ENCODE data around the gene EHD3. TPM values are rescaled to one million over a fixed set of nuclear protein-coding genes. Genes with fewer than 3 reads are reported as not detected.

EHD3 gene
- total and polyA plus RNA-seq, 4 donors: 7.2 to 20.2 (median 13.2) TPM

DNA sequence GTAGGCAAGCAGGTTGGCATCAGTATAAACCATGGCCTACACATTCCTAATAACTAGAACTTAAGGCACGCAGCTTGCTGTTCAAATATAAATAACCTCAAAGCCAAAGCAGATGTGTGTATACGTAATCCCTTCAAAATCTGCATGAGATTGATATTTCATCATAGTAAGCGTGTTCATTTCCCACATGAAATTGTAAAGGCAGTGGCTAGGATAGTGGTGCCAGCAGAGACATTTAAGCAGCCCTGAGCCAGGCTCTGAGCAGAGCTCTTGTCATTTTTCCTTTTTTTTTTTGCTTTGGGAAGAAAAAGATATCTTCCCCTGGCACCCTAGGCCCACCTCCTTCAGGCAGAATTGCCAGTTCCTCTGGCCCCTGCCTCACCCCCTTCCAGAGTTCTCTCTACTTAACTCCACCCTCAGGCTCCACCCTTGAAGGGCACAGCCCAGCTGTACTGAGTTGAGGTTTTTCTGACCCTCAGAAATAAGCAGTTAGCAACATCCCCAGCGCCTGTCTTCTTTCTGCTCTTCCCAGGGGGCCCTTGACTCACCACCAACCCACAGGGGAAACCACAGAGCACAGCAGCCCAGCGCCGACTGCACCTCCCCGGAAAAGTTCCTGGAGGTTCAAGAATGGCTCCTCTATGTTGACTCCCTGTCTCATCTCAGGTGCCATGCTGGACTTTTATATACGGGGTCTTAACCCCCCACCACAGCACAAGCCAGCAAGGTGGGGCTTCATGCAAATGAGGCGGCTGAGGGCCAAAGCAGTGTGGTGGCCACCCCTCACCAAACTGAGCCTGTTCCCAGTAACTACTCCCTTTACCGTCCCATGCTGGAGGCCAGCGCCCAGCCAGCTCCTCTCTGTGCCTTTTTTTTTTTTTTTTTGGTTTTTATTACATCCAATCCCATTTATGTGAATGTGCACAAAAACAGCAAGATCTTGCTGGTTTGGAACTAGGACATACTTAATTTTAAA is 84.7 kb downstream of the EHD3 start:
- no peak overlapping the region for H3K9ac ChIP-seq (ENCODE audit: low read depth in 1 of 2, low read length in 2 of 2)
- no peaks in the 10 kb centered on the region for H3K27me3 ChIP-seq (ENCODE audit: control insufficient read depth in 4 of 4, insufficient read depth in 4 of 4, low read length in 3 of 4)
- TF ChIP-seq NR2F2 (IDR thresholded peaks at IDR 0.05) (no peak), GABPA (IDR thresholded peaks at IDR 0.05 in 1 of 2, conservative IDR thresholded peaks at IDR 0.05 in 1 of 2) (no peak), HNF4A (conservative IDR thresholded peaks at IDR 0.05) (no peak), EGR1 (IDR thresholded peaks at IDR 0.05; ENCODE audit: low read depth in 2 of 2) (no peak), TAF1 (conservative IDR thresholded peaks at IDR 0.05) (no peak), YY1 (IDR thresholded peaks at IDR 0.05) (no peak), FOXA1 (IDR thresholded peaks at IDR 0.05) (no peak), JUND (IDR thresholded peaks at IDR 0.05) (no peak), RXRA (IDR thresholded peaks at IDR 0.05) (no peak)
- TF ChIP-seq, protein P1, sequence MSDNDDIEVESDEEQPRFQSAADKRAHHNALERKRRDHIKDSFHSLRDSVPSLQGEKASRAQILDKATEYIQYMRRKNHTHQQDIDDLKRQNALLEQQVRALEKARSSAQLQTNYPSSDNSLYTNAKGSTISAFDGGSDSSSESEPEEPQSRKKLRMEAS (IDR thresholded peaks at IDR 0.05): no peak
- TF ChIP-seq, protein P2, sequence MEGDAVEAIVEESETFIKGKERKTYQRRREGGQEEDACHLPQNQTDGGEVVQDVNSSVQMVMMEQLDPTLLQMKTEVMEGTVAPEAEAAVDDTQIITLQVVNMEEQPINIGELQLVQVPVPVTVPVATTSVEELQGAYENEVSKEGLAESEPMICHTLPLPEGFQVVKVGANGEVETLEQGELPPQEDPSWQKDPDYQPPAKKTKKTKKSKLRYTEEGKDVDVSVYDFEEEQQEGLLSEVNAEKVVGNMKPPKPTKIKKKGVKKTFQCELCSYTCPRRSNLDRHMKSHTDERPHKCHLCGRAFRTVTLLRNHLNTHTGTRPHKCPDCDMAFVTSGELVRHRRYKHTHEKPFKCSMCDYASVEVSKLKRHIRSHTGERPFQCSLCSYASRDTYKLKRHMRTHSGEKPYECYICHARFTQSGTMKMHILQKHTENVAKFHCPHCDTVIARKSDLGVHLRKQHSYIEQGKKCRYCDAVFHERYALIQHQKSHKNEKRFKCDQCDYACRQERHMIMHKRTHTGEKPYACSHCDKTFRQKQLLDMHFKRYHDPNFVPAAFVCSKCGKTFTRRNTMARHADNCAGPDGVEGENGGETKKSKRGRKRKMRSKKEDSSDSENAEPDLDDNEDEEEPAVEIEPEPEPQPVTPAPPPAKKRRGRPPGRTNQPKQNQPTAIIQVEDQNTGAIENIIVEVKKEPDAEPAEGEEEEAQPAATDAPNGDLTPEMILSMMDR (IDR thresholded peaks at IDR 0.05; ENCODE audit: low read depth, low read length, missing input control): no peak
- 80% methylated on average over 11 of the region's 11 CpGs for WGBS
- no peak overlapping the region for H3K4me3 ChIP-seq (ENCODE audit: low read depth in 1 of 3, low read length in 3 of 3)
- H3K36me3 ChIP-seq (ENCODE audit: control insufficient read depth in 4 of 4, insufficient read depth in 3 of 4, low read depth in 1 of 4, low read length in 3 of 4): no peaks in the 10 kb centered on the region
- peaks cover 0 to under 1% (median 0%) of the 10 kb centered on the region in 4 donors for H3K4me1 ChIP-seq (ENCODE audit: control insufficient read depth in 4 of 4, insufficient read depth in 4 of 4, low read length in 3 of 4)
- no peak overlapping the region for H3K27ac ChIP-seq (ENCODE audit: low read depth in 1 of 2, low read length in 2 of 2)
- H3K9me3 ChIP-seq (ENCODE audit: control insufficient read depth in 4 of 4, low read length in 3 of 4): no peaks in the 10 kb centered on the region
- no peak for DNase-seq (ENCODE audit: low spot score)

Small RNAs within 50 kb of the gene (small RNA-seq; reads per million reads assigned to genes)
- gene RNA5SP90: not detected

Other genes with a start within 250 kb of the EHD3 start
- gene GALNT14, start 95.7 kb upstream of the EHD3 start, total RNA-seq: 1 to 10 TPM; 1.1 to 2.0 TPM
- 1 to 10 TPM in 1 of 2 donors, under 1 TPM in 1; 0.86 to 1.9 TPM for gene GALNT14, start 95.7 kb upstream of the EHD3 start, polyA plus RNA-seq
- under 1 TPM; 0.05 to 0.08 TPM for gene CAPN14, start 16.6 kb upstream of the EHD3 start, total RNA-seq
- not detected for gene CAPN14, start 16.6 kb upstream of the EHD3 start, polyA plus RNA-seq
- gene XDH, start 180.6 kb downstream of the EHD3 start, total RNA-seq: 10 to 100 TPM in 1 of 2 donors, 1 to 10 TPM in 1; 7.3 to 76.6 TPM
- 10 to 100 TPM in 1 of 2 donors, 1 to 10 TPM in 1; 6.8 to 16.8 TPM for gene XDH, start 180.6 kb downstream of the EHD3 start, polyA plus RNA-seq